SK-N-DZ (cell line): ENCODE data around the gene MCM8. TPM values are rescaled to one million over a fixed set of nuclear protein-coding genes. Genes with fewer than 3 reads are reported as not detected.

Experiments used
- DNase-seq: peaks from one replicate; pipeline ENCODE4 v3.0.0-alpha.2; 2015; ENCODE audit warnings: low spot score
- polyA plus RNA-seq, 2 experiments: library from polyadenylated mRNA; depleted of rRNA; stranded (reverse); fragments of >200 nt; gene quantifications; 2 replicates each; pipeline ENCODE4 v1.2.3, GENCODE V29; 2014

The MCM8 gene
- polyA plus RNA-seq (2014; cell fraction: cytosol; rRNA removed) = 57.9 and 64.0 TPM in 2 replicates
- 60.4 and 71.1 TPM in 2 replicates for polyA plus RNA-seq (2014; cell fraction: nucleus; rRNA removed)

- peak; percentile 96 for DNase-seq
Measured at GRCh38 chr20:5950271-5951031, at the start of gene MCM8, which contains the start of gene TRMT6. Gene MCM8, plus strand, starts transcription at chr20:5950652. Its CDS starts 1,364 bp downstream, at chr20:5952016. Gene TRMT6, minus strand, starts transcription at chr20:5950533. Its CDS starts 128 bp downstream, at chr20:5950405.

- no peak for DNase-seq
Measured at GRCh38 chr20:5900908-5901307, 49.5 kb upstream of the MCM8 start.

GRCh38 chr20:5908981-5909380 is 41.5 kb upstream of the MCM8 start:
- DNase-seq = no peak

- DNase-seq = no peak
Measured at GRCh38 chr20:5910186-5910585, 40.3 kb upstream of the MCM8 start.

GRCh38 chr20:5913166-5913565 is 37.3 kb upstream of the MCM8 start:
- DNase-seq = no peak

- DNase-seq = no peak
Measured at GRCh38 chr20:5914859-5915258, 35.6 kb upstream of the MCM8 start.

GRCh38 chr20:5918856-5919625 is 31.4 kb upstream of the MCM8 start:
- no peak for DNase-seq

GRCh38 chr20:5919626-5920544 is 30.6 kb upstream of the MCM8 start:
- DNase-seq = no peak

GRCh38 chr20:5920581-5920980 is 29.9 kb upstream of the MCM8 start:
- no peak for DNase-seq

- DNase-seq = no peak
Measured at GRCh38 chr20:5923493-5923892, 27.0 kb upstream of the MCM8 start.

- DNase-seq = no peak
Measured at GRCh38 chr20:5925551-5925950, 24.9 kb upstream of the MCM8 start.

GRCh38 chr20:5927749-5928462 is 22.5 kb upstream of the MCM8 start:
- no peak for DNase-seq

GRCh38 chr20:5928836-5929715 is 21.4 kb upstream of the MCM8 start:
- DNase-seq = no peak

GRCh38 chr20:5931411-5931810 is 19.0 kb upstream of the MCM8 start:
- no peak for DNase-seq

GRCh38 chr20:5932796-5933195 is 17.7 kb upstream of the MCM8 start:
- no peak for DNase-seq

GRCh38 chr20:5933802-5934436 is 16.5 kb upstream of the MCM8 start:
- peak; percentile 32 for DNase-seq

GRCh38 chr20:5935384-5935783 is 15.1 kb upstream of the MCM8 start:
- DNase-seq = no peak

- no peak for DNase-seq
Measured at GRCh38 chr20:5936238-5936637, 14.2 kb upstream of the MCM8 start.

- DNase-seq = no peak
Measured at GRCh38 chr20:5938456-5939029, 11.9 kb upstream of the MCM8 start.
